GM19043 (cell line): ENCODE measurements around the gene PRKCE.

Experiments used
- ATAC-seq: cut with Tn5 transposase; IDR thresholded peaks from one replicate; pipeline ENCODE4 v1.9.1; 2021; ENCODE audit warnings: low read depth; ENCODE audit not compliant: unreplicated experiment

Gene PRKCE

DNA sequence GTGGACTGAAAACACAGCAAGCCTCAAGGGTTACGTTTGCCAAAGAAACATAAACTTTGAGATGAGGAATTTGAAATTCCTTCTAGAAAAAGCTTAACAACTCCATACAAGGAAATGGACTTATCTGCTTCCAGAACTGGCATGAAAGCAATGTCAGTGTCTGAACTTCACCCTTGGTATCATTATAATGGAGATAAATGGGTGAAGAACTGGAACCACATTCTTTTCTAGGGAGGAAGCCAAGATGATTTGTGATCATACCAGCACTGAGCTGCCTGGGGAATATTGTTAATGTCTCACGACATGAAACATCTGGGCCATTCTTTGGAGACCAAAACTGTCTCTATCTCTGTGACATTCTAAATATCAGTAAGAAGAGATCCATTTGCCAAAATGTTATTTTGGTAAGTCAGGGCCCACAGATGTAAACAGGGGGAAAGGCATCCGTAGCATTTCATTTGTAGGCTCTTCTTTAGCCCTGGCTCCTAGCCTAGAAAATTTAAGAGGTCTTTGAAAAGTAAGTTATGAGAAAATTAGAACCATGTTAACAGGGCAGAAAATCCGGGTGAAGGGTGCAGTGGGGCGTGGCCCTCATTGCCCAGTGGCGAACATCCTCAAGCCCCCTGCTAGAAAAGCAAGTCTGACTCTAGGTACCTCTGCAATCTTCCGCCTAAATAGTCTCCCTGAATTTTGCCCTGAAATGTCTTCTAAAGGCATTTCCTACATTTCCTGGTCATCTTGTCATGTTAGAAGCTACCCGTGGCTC is 350.4 kb downstream of the PRKCE start:
- ATAC-seq = no peak

GRCh38 chr2:46002507-46002883 is 351.0 kb downstream of the PRKCE start:
- no peak for ATAC-seq

DNA sequence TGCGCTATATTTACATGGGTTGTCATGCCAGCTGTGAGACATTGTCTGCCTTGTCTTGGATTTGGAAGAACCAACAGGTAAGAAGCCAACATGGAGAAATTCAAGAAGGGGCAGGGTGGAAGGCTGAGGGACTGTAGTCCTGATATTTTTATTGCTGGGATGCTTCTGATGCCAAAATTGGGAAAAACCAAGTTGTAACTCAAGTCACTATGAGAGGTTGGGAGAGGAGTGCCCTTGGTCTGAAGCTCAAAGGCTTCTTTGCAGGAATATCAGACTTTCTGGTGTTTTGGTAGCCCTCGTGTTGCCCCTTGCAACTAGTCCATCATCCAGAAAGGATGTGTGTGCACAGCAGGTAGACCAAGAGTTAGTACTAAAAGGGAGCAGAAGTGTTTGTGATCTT is 351.5 kb downstream of the PRKCE start:
- no peak for ATAC-seq

DNA sequence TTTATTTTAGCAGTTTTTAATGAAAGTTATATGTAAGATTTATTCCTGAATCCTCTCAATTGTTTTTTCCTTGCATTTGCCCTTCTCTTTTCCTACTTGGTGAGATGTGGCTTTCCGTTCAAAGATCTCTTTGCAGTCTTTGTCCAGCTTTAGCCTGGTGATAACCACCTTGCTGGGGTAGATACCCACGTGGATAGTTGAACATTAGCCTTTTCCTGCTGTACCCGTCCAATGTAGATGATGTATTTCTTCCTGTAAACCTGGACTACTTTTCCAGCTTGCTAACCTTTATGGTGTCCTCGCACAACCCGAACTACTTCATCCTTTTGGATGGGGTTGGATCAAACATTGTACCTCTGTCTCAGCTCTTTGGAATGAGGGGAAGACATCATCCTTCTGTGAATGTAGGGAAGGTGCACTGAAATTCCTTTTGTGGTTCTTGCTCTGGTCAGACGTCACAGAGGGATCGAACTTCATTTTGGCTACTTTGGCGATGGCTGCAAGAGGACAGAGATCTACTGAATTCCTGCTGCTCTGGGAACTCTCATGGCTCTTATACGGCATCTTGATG is 352.5 kb downstream of the PRKCE start:
- no peak for ATAC-seq

DNA sequence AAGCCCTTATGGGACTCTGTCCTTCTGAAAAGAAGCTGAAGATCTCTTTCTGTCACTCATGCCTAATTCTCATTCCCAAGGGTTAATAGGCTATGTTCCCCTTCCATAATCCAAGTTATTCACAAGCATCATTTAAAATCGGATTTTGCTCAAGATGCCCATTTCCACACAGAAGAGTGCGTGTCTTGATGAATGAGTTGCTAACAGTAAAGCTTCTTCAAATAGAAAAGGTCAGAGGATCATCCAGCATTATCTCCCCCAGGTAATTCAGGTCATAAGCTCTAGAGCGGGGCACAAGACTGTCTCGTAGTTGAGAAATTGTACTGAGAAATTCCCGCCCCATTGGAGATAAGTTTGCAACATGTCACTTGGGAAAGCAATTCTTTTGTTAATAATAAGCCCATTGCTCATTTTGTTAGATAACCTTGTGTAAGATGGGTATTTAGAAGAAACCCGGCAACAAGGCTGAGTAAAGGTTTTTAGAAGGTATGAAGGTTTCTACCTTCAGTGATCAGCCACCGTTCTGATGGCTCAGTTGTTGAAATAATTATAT is 355.1 kb downstream of the PRKCE start:
- ATAC-seq = no peak

DNA sequence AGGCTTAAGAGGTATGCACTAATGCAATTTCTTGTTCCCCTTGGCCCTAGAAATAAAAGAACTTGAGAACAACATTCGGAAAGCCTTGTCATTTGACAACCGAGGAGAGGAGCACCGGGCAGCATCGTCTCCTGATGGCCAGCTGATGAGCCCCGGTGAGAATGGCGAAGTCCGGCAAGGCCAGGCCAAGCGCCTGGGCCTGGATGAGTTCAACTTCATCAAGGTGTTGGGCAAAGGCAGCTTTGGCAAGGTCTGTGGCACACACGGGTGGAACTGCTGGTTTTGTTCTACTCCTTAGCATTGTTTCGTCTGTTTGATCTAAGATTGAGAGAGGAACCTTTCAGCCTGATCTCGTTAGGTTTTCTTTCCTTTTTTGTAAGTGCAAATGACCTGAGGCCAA is 355.9 kb downstream of the PRKCE start:
- ATAC-seq = no peak

DNA sequence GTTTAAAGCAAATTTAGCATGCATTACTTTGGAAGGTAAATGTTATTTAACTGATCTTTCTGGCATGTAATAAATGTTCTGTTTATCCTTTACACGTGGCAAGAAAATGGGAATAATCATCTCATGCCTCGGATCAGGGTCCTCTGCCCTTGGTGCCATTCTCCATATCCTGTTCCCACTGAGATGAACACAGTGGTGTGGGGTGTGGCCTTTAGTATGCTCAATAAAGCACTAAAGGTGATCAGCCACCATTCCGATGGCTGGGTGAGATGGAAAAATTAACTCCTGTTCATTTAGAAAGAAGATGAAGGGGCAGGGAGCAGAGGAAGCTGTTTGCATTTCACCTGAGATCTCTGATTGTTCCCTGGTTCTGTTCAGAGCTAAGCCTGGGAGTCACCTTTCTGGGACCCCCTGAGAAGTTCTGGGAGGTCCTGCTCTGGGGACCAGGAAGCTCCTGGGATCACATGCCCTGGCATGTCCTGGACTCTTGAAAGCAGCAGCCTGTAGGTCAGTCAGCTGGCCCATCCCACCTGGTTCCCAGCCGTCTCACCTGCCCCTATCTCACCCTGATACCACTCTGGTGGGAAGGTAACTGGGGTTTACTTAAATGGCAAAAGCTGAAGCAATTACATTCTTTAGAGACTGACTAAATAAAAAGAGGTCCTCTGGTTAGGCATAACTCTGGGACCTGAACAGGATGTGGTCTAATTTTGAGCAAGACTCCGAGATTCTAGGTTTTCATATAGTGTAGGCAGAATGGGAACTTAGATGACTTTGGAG is 356.8 kb downstream of the PRKCE start:
- no peak for ATAC-seq

- ATAC-seq = no peak
Measured at GRCh38 chr2:46009315-46009714, 357.8 kb downstream of the PRKCE start.

DNA sequence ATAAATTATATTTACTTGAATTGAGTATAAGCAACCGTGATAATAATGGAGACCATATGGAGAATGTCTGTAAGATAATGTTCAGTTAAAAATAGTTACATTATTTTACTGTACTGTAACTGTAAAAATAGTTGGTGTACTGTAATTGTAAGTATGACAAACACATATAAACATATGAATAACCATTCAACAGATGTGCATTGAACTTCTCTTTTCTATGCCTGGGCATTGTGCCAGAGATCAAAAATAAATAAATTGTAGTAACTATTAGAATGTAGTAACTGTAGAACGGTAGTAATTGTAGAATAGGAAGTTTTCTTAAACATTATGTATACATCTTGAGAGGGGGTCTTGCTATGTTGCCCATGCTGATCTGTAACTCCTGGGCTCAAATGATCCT is 358.3 kb downstream of the PRKCE start:
- ATAC-seq = no peak

- no peak for ATAC-seq
Measured at GRCh38 chr2:46010223-46010924, 358.9 kb downstream of the PRKCE start.

- ATAC-seq = no peak
Measured at GRCh38 chr2:46010925-46011490, 359.5 kb downstream of the PRKCE start.

GRCh38 chr2:46012618-46013240 is 361.3 kb downstream of the PRKCE start:
- ATAC-seq = no peak

- no peak for ATAC-seq
Measured at GRCh38 chr2:46013726-46014125, 362.3 kb downstream of the PRKCE start.

DNA sequence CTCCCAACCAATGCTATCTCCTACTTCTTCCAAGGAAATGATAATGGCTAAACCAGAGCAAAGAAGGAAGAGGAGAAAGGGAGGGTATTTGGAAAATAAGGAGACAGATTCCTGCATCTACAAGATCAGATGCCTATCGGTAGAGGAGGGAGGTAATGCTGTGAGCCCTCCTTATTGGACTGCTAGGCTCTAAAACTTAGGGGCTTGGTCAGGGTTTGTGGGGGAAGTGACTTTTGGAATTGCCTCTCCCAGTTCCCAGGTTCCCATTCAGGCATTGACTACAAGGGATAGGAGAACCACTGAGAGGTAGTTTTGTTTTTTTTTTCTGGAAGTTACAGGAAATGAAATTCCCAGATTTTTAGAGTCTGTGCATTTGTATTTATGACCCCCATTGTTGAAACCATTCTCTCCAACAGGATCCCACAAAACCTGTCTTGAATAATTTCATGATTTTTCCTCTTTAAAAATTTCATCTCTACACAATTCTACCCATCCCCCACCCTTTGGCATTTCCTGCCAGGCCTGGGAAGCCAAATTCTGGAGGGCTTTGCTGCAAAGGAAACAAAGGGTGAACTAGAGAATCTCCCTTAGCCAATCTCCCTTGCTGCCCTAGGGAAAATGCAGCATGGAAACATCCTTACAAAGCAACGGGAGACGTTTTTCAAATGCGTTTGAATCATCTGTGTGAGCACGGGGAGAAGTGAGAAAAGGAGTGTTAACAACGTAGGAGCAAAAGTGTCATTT is 363.6 kb downstream of the PRKCE start:
- ATAC-seq = no peak

- ATAC-seq = no peak
Measured at GRCh38 chr2:46015671-46016070, 364.2 kb downstream of the PRKCE start.

DNA sequence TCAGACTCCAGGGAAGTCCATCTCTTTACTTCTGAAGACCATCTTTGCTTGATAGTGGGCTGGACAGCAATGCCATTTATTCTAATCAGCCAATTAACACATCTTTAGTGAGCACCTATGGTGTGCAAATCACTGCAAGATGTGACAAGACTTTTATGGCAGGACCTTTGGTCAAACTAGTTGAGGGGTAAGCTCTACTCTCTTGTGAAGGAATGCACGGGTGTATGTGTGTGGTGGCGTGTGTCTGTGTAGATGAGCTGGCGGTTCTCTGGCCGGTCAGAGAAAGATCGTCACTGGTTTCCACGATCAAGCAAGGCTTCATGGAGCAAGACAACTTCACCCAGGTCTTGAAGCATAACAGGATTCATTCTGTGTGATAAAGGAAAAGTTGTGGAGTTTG is 364.6 kb downstream of the PRKCE start:
- ATAC-seq = no peak

- ATAC-seq = no peak
Measured at GRCh38 chr2:46018773-46019591, 367.5 kb downstream of the PRKCE start.

GRCh38 chr2:46020416-46020815 is 368.9 kb downstream of the PRKCE start:
- ATAC-seq = no peak
